ENCODE data around the gene LMOD3. TPM values are rescaled to one million over a fixed set of nuclear protein-coding genes. Genes with fewer than 3 reads are reported as not detected.
A peak's percentile ranks its signal among the peaks of the same experiment; 100 is the strongest.

LMOD3 gene
- total and polyA plus RNA-seq, 9 of the 15 experiments (the other 6 are each of a cell fraction or from before 2014, with no cell fraction given) = 0.03 TPM; not detected in 8

- Histone ChIP-seq H3K9ac (ENCODE audit: insufficient read depth in 1 of 2, low read depth in 2 of 2, low read length in 2 of 2) (peak overlapping the region; percentile 74 to 94), H3K79me2 (ENCODE audit: control insufficient read depth, insufficient read depth, low read length) (peaks cover 29% of the 10 kb centered on the region), H3K9me3 (replicated peaks; ENCODE audit: control insufficient read depth, insufficient read depth, low read depth, low read length) (no peaks in the 10 kb centered on the region), H3K4me2 (ENCODE audit: insufficient read depth, low read length) (peak overlapping the region; percentile 84), H4K20me1 (replicated peaks; ENCODE audit: control insufficient read depth, insufficient read depth, low read length) (no peaks in the 10 kb centered on the region), H3K27ac (ENCODE audit: extremely low read depth, low read depth, low read length) (peak overlapping the region; percentile 70), H3K4me1 (replicated peaks in 1 of 2; ENCODE audit: control insufficient read depth in 2 of 2, insufficient read depth in 2 of 2, low read length in 2 of 2) (peaks cover 0 to 29% of the 10 kb centered on the region in 2 experiments), H3K4me3 (peak overlapping the region; percentile 87), H3K36me3 (ENCODE audit: control insufficient read depth, insufficient read depth, low read length) (no peaks in the 10 kb centered on the region), H3K27me3 (ENCODE audit: control insufficient read depth in 2 of 2, insufficient read depth in 2 of 2, low read length in 2 of 2) (no peaks in the 10 kb centered on the region), H3K9me1 (ENCODE audit: control insufficient read depth, insufficient read depth, low read length) (no peaks in the 10 kb centered on the region), H2AFZ (ENCODE audit: low read depth, low read length) (peak overlapping the region; percentile 33; the same call in 1 of the 2 replicates)
- ChIA-PET CTCF (ENCODE audit: low intra/inter-chr PET ratio) (no interaction called here), POLR2A (no interaction called here)
- peak; percentile 26 for FAIRE-seq
- TSS peak; percentile 78 for BruUV-seq (replicated peaks)
- peak; percentile 27 to 50 (median 38) for DNase-seq (ENCODE audit: extremely low read depth in 1 of 4, low spot score in 3 of 4)
- 5% methylated on average over 5 of the region's 29 CpGs for WGBS (ENCODE audit: insufficient coverage, low coverage, missing lambda C conversion rate)
- in situ Hi-C loops (cut with MboI) (no loop called here), intact Hi-C loops (cut with micrococcal nuclease) (loop anchor here (1.0 kb wide), 1 partner anchor 28 kb away; no protein-coding TSS in a partner anchor)
- peak; percentile 76 for ATAC-seq
- no peak for TF ChIP-seq ZNF143 (CRISPR knock-in tag; IDR thresholded peaks at IDR 0.05)
- no peak for TF ChIP-seq ETV1 (tag; conservative IDR thresholded peaks at IDR 0.05; ENCODE audit: low read depth)
- no peak for TF ChIP-seq PREB (CRISPR knock-in tag; IDR thresholded peaks at IDR 0.05)
- 0 out of 4 replicates have a peak, but pooled peaks of 1 of the 2 experiments have one; percentile 37 for TF ChIP-seq ZNF639 (CRISPR knock-in tag; conservative IDR thresholded peaks at IDR 0.05 in 1 of 2, IDR thresholded peaks at IDR 0.05 in 1 of 2)
- peak; percentile 52 for TF ChIP-seq CHD1 (IDR thresholded peaks at IDR 0.05; ENCODE audit: low read length)
- TF ChIP-seq KDM5B (IDR thresholded peaks at IDR 0.05; ENCODE audit: insufficient replicate concordance, low read depth, low read length) = peak; percentile 23
- no peak for TF ChIP-seq FOS (IDR thresholded peaks at IDR 0.05; ENCODE audit: extremely low read depth, insufficient read length)
- no peak for TF ChIP-seq SRSF1 (IDR thresholded peaks at IDR 0.05; ENCODE audit: low read depth, low read length)
- TF ChIP-seq PRMT5 (CRISPR knock-in tag; IDR thresholded peaks at IDR 0.05) = no peak
Measured at GRCh38 chr3:69079269-69080159, 42.9 kb downstream of the LMOD3 start.

All from K562 (cell line).